Naive thymus-derived CD8-positive, alpha-beta T cell (primary cell): ENCODE results near the gene B9D2. TPM values are rescaled to one million over a fixed set of nuclear protein-coding genes. Genes with fewer than 3 reads are reported as not detected.
A peak's percentile ranks its signal among the peaks of the same experiment; 100 is the strongest.

Experiments used
- ATAC-seq, 2 donors: fragments of 150-1000 bp; cut with Tn5 transposase in 1 of 2; sonication (Bioruptor Pico), chemical (Tn5 transposase) in 1 of 2; 1 replicate in 1 of 2; 2 replicates in 1 of 2; pipeline ENCODE4 v1.10.0; 2021; ENCODE audit warnings: mild to moderate bottlenecking in 2 of 2, moderate library complexity in 2 of 2
- POLR2A ChIA-PET: fragments of 350-600 bp; sonication (Branson Sonifier 250); formaldehyde crosslinking; loops from one replicate; lab custom pipeline; 2021; ENCODE audit warnings: antibody characterized with exemption; lab: Charles Lee
- DNase-seq, 10 donors: peaks; one replicate each; pipeline versions ENCODE4 v3.0.0 to v3.0.0-alpha.2; 2020 to 2022
- H3K27ac Mint-ChIP-seq, 10 donors: one replicate each; pipeline ENCODE4 v1.8.0; 2020 to 2022; ENCODE audit warnings: mild to moderate bottlenecking in 10 of 10, mixed read lengths in 10 of 10, moderate library complexity in 4 of 10, inconsistent platforms in 1 of 10
- H3K27me3 Mint-ChIP-seq, 5 donors: one replicate each; pipeline ENCODE4 v1.8.0; 2021 to 2022; ENCODE audit warnings: mixed read lengths in 5 of 5
- H3K36me3 Mint-ChIP-seq, 3 donors: one replicate each; pipeline ENCODE4 v1.8.0; 2020 to 2022; ENCODE audit warnings: mixed read lengths in 3 of 3, mild to moderate bottlenecking in 2 of 3, inconsistent platforms in 1 of 3
- H3K4me1 Mint-ChIP-seq, 4 donors: one replicate each; pipeline ENCODE4 v1.8.0; 2021 to 2022; ENCODE audit warnings: mixed read lengths in 4 of 4
- H3K4me3 Mint-ChIP-seq, 10 donors: one replicate each; pipeline ENCODE4 v1.8.0; 2020 to 2022; ENCODE audit warnings: mild to moderate bottlenecking in 10 of 10, mixed read lengths in 10 of 10, moderate library complexity in 6 of 10, inconsistent platforms in 1 of 10
- H3K9me3 Mint-ChIP-seq, 9 donors: one replicate each; pipeline ENCODE4 v1.8.0; 2020 to 2022; ENCODE audit warnings: mixed read lengths in 9 of 9, mild to moderate bottlenecking in 3 of 9, inconsistent platforms in 1 of 9, moderate library complexity in 1 of 9
- polyA plus RNA-seq, 3 donors: library from polyadenylated mRNA; unstranded; fragments of 300-500 nt; fragmentation: Illumina TruSeq; gene quantifications; one replicate each; pipeline ENCODE4 v1.2.3, GENCODE V29; 2021
- total RNA-seq, 8 experiments: library from RNA in 2 of 8; stranded (reverse) in 2 of 8; gene quantifications; one replicate each; pipeline ENCODE4 v1.2.3 and lab custom pipeline; 2021 to 2026

Gene B9D2
- total and polyA plus RNA-seq, 5 experiments from 2014 or later = 12.6 to 20.9 (median 17.3) TPM

GRCh38 chr19:41403181-41403970 is 39.4 kb upstream of the B9D2 start:
- no peak overlapping the region for H3K4me3 Mint-ChIP-seq
- DNase-seq (no peak), ATAC-seq (no peak)
- H3K36me3 Mint-ChIP-seq = peaks cover 0 to 23% (median 0%) of the 10 kb centered on the region in 3 donors
- H3K27me3 Mint-ChIP-seq = no peaks in the 10 kb centered on the region
- H3K9me3 Mint-ChIP-seq = no peaks in the 10 kb centered on the region
- peak overlapping the region in 4 of 10 donors; percentile 33 to 71 (median 44) for H3K27ac Mint-ChIP-seq
- POLR2A ChIA-PET = no interaction called here
- H3K4me1 Mint-ChIP-seq = peaks cover 16 to 39% (median 24%) of the 10 kb centered on the region in 4 donors

DNA sequence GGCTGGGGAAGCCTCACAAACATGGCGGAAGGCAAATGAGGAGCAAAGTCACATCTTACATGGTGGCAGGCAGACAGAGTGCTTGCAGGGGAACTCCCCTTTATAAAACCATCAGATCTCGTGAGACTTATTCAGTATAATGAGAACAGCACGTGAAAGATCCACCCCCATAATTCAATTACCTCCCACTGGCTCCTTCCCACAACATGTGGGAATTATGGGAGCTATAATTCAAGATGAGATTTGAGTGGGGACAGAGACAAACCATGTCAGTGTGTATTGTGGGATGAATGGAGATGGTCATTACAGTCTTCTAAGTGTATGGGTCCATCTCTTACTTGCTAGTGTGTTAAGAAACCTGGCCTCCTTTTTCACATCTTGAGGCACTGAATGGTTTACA is 38.1 kb upstream of the B9D2 start:
- H3K4me3 Mint-ChIP-seq = peak overlapping the region in 1 of 10 donors; percentile 8
- H3K27ac Mint-ChIP-seq = peak overlapping the region in 1 of 10 donors; percentile 67
- H3K4me1 Mint-ChIP-seq = peaks cover 25 to 45% (median 33%) of the 10 kb centered on the region in 4 donors
- ATAC-seq (no peak), DNase-seq (no peak)
- H3K36me3 Mint-ChIP-seq = peaks cover 0 to 23% (median 0%) of the 10 kb centered on the region in 3 donors
- POLR2A ChIA-PET = no interaction called here
- no peaks in the 10 kb centered on the region for H3K9me3 Mint-ChIP-seq
- H3K27me3 Mint-ChIP-seq = peaks cover 0 to 2% (median 0%) of the 10 kb centered on the region in 5 donors

DNA sequence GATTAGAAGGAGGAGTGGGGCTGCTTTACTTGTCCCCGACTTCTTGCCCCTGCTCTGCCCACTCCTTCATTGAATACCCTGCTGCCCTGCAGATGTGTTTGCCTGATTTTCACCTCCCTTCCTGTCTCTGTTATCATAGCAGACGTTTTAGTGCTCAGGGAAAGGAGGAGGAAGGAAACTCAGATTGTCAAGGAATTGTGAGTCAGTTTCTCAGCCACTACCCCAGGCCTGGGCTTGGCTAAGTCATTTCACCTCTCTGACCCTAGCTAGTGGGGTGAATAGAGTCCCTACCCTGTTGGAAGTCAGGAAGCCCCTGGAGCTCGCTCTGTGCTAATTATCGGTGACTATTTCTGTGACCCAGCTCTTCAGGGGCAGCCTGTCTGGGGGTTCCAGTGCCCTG is 37.5 kb upstream of the B9D2 start:
- no peak for DNase-seq
- no peak overlapping the region for H3K27ac Mint-ChIP-seq
- ATAC-seq = no peak
- H3K4me1 Mint-ChIP-seq = peaks cover 25 to 46% (median 36%) of the 10 kb centered on the region in 4 donors
- no peaks in the 10 kb centered on the region for H3K9me3 Mint-ChIP-seq
- peaks cover 0 to 23% (median 0%) of the 10 kb centered on the region in 3 donors for H3K36me3 Mint-ChIP-seq
- peak overlapping the region in 1 of 10 donors; percentile 8 for H3K4me3 Mint-ChIP-seq
- POLR2A ChIA-PET = no interaction called here
- H3K27me3 Mint-ChIP-seq = peaks cover 0 to 2% (median 0%) of the 10 kb centered on the region in 5 donors

GRCh38 chr19:41399525-41399924 is 35.6 kb upstream of the B9D2 start:
- H3K27me3 Mint-ChIP-seq = peaks cover 0 to 2% (median 0%) of the 10 kb centered on the region in 5 donors
- DNase-seq = no peak
- POLR2A ChIA-PET = interaction anchor here (0.6 kb wide), 2 partner anchors 24 to 43 kb away, joined by 3 to 4 read pairs; partner anchors contain the start of gene ERICH4
- peaks cover 0 to 24% (median 0%) of the 10 kb centered on the region in 3 donors for H3K36me3 Mint-ChIP-seq
- H3K9me3 Mint-ChIP-seq = no peaks in the 10 kb centered on the region
- ATAC-seq = no peak
- peak overlapping the region; percentile 28 to 98 (median 98) for H3K4me3 Mint-ChIP-seq
- peak overlapping the region in 7 of 10 donors; percentile 27 to 100 (median 57) for H3K27ac Mint-ChIP-seq
- H3K4me1 Mint-ChIP-seq = peaks cover 32 to 57% (median 51%) of the 10 kb centered on the region in 4 donors

DNA sequence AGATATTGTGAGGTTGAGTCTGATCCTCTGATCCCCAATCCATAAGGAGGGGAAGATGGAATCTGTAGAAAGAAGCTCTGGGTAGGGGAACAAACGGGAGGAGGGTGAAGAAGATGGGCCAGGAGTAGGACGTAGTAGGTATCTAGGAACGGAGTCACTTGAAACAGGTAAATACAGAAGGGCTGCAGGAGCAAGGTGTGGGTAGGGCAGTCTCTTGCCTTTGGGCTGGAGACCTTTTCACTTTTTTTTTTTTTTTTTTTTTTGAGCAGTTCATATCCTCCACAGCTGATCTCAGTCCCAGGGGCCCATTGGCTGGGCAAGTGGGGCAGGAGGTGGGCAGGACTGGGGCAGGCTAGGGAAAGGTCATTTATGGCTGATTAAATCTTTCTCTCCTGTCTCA is 35.1 kb upstream of the B9D2 start:
- POLR2A ChIA-PET = interaction anchor here (0.6 to 2.9 kb wide), 5 partner anchors 24 to 194 kb away, joined by 3 to 17 read pairs (median 4); partner anchors contain the start of genes B9D2 and ERICH4
- peak overlapping the region; percentile 98 to 99 (median 98) for H3K4me3 Mint-ChIP-seq
- H3K27me3 Mint-ChIP-seq = peaks cover 0 to 2% (median 0%) of the 10 kb centered on the region in 5 donors
- no peaks in the 10 kb centered on the region for H3K9me3 Mint-ChIP-seq
- H3K36me3 Mint-ChIP-seq = peaks cover 0 to 22% (median 0%) of the 10 kb centered on the region in 3 donors
- H3K4me1 Mint-ChIP-seq = peaks cover 32 to 57% (median 51%) of the 10 kb centered on the region in 4 donors
- DNase-seq = no peak
- peak overlapping the region in 9 of 10 donors; percentile 22 to 100 (median 100) for H3K27ac Mint-ChIP-seq
- ATAC-seq = no peak

GRCh38 chr19:41398598-41398997 is 34.6 kb upstream of the B9D2 start:
- ATAC-seq (no peak), DNase-seq (no peak)
- H3K4me1 Mint-ChIP-seq = peaks cover 31 to 58% (median 52%) of the 10 kb centered on the region in 4 donors
- POLR2A ChIA-PET = interaction anchor here (0.5 to 2.9 kb wide), 5 partner anchors 34 to 785 kb away, joined by 3 to 17 read pairs (median 3); partner anchors contain the start of gene B9D2
- peak overlapping the region; percentile 98 to 99 (median 98) for H3K4me3 Mint-ChIP-seq
- peaks cover 0 to 2% (median 0%) of the 10 kb centered on the region in 5 donors for H3K27me3 Mint-ChIP-seq
- H3K36me3 Mint-ChIP-seq = peaks cover 0 to 25% (median 0%) of the 10 kb centered on the region in 3 donors
- peak overlapping the region in 9 of 10 donors; percentile 22 to 100 (median 100) for H3K27ac Mint-ChIP-seq
- no peaks in the 10 kb centered on the region for H3K9me3 Mint-ChIP-seq

DNA sequence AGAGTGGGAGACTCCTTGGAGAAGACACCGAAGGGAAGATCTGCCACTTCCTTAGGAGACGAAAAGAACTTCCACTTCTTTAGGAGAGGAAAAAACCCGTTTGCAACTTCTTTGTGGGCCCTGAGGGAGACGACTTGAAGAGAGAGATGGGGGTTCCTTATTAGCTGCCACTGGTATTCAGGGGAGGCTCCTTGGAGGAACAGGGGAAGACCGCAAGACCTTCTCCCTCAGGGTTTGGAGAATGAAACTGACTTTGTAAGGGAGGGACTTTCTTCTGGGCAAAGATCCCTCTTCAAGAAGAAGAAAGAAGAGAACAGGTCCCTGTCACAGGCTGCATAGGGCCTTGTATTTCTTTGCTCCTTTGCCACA is 34.1 kb upstream of the B9D2 start:
- POLR2A ChIA-PET = interaction anchor here (0.5 to 2.9 kb wide), 4 partner anchors 34 to 969 kb away, joined by 3 to 17 read pairs (median 6); partner anchors contain the start of gene B9D2
- Mint-ChIP-seq H3K27me3 (peaks cover 0 to 2% (median 0%) of the 10 kb centered on the region in 5 donors), H3K4me1 (peaks cover 28 to 56% (median 51%) of the 10 kb centered on the region in 4 donors), H3K9me3 (no peaks in the 10 kb centered on the region), H3K27ac (peak overlapping the region; percentile 99 to 100 (median 100)), H3K36me3 (peaks cover 0 to 20% (median 0%) of the 10 kb centered on the region in 3 donors), H3K4me3 (peak overlapping the region; percentile 98 to 99 (median 98))
- no peak for DNase-seq
- ATAC-seq = no peak

DNA sequence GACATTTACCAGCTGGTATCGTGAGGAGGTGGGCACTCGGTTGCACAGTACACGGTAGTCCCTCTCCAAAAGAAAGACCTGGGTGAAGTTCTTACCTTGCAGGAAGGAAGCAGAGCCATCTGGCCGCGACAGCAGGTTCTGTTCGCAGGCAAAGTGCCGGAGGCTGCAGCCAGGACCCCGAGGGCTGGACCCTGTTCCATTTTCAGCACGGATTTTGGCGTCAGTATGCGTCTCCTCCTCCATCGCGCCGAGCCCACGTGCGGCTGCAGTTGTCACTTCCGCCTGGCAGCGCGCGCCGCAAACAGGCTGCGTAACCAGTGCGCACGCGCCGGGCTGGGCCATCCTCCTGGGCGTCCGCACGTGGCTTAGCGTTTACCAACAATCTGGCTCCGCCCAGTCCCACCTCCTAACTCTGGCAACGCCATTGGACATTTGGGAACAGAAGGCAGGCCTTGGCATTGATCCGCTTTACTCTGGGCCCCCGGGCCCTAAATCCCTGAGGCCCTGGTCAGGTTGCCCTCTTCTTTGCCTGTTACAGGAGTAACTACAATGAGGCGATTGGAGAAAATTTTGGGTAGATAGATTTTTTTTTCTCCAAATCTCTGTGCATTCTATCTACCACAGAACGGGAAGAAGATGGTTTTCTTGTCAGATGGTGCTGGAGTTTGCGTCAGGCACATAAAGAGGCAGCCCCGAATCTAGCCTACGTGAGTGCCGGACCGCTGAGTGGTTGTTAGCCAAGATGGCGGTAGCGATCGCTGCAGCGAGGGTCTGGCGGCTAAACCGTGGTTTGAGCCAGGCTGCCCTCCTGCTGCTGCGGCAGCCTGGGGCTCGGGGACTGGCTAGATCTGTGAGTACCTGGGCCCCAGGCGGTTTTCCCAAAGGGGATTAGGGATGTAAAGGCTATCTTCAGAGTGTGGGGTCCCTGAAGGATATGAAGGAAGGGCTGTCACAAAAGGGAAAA is 33.4 kb upstream of the B9D2 start, which contains the start of the genes BCKDHA and EXOSC5:
Gene BCKDHA (plus strand): TSS at position 733 of the 964 bp plus-strand sequence. CDS start 10 bp downstream, at position 743.
Gene EXOSC5 (minus strand): TSS at position 274 of the 964 bp plus-strand sequence. CDS start 31 bp downstream, at position 243.
- POLR2A ChIA-PET = interaction anchor here (0.6 to 2.9 kb wide), 4 partner anchors 9 to 968 kb away, joined by 3 to 17 read pairs (median 6); partner anchors contain the start of gene B9D2
- H3K36me3 Mint-ChIP-seq = peaks cover 0 to 23% (median 0%) of the 10 kb centered on the region in 3 donors
- H3K27ac Mint-ChIP-seq = peak within 1 kb of the TSS; percentile 99 to 100 (median 100)
- ATAC-seq (peak; percentile 98), DNase-seq (peak; percentile 97 to 100 (median 99))
- H3K4me3 Mint-ChIP-seq = peak within 1 kb of the TSS; percentile 98 to 99 (median 98)
- H3K9me3 Mint-ChIP-seq = no peaks in the 10 kb centered on the region
- peaks cover 27 to 56% (median 51%) of the 10 kb centered on the region in 4 donors for H3K4me1 Mint-ChIP-seq
- H3K27me3 Mint-ChIP-seq = peaks cover 0 to 2% (median 0%) of the 10 kb centered on the region in 5 donors

- POLR2A ChIA-PET = interaction anchor here (0.6 to 1.0 kb wide), 2 partner anchors 88 to 132 kb away, joined by 3 read pairs; no protein-coding TSS in a partner anchor
- H3K36me3 Mint-ChIP-seq = peaks cover 0 to 33% (median 7%) of the 10 kb centered on the region in 3 donors
- no peak for ATAC-seq
- no peak for DNase-seq
- peaks cover 0 to 2% (median 0%) of the 10 kb centered on the region in 5 donors for H3K27me3 Mint-ChIP-seq
- H3K4me3 Mint-ChIP-seq = peak overlapping the region; percentile 68 to 99 (median 98)
- peak overlapping the region in 9 of 10 donors; percentile 5 to 84 (median 63) for H3K27ac Mint-ChIP-seq
- peaks cover 23 to 47% (median 44%) of the 10 kb centered on the region in 4 donors for H3K4me1 Mint-ChIP-seq
- H3K9me3 Mint-ChIP-seq = no peaks in the 10 kb centered on the region
These were observed 31.4 kb upstream of the B9D2 start for GRCh38 chr19:41395355-41395754.

DNA sequence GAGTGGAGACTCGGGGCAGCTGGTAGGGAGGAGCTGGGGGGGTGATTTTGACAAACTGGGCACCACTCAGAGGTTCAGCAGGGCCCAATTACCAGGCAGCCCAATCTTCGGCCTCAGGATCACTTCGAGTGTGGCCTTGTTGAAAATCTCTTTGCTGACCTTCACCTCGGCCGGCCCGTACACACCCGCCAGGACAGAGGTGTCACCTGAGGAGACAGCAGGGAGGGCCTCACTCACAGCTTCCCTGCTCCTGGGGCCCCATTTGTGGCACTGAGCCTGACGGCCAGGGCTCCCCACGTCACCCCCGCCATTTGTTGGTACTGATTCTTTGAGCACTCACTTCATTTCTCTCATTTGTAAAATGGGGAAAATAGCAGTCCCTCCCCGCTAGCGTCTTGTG is 28.8 kb upstream of the B9D2 start:
- no peak overlapping the region for H3K4me3 Mint-ChIP-seq
- POLR2A ChIA-PET = no interaction called here
- peaks cover 0 to 2% (median 0%) of the 10 kb centered on the region in 5 donors for H3K27me3 Mint-ChIP-seq
- ATAC-seq (no peak), DNase-seq (no peak)
- H3K9me3 Mint-ChIP-seq = no peaks in the 10 kb centered on the region
- H3K27ac Mint-ChIP-seq = no peak overlapping the region
- H3K36me3 Mint-ChIP-seq = peaks cover 0 to 58% (median 7%) of the 10 kb centered on the region in 3 donors
- peaks cover 12 to 31% (median 27%) of the 10 kb centered on the region in 4 donors for H3K4me1 Mint-ChIP-seq

GRCh38 chr19:41391618-41392017 is 27.7 kb upstream of the B9D2 start:
- peaks cover 0 to 64% (median 7%) of the 10 kb centered on the region in 3 donors for H3K36me3 Mint-ChIP-seq

More at GRCh38 chr19:41391618-41392017, 27.7 kb upstream of the B9D2 start:
- Mint-ChIP-seq H3K27ac (no peak overlapping the region), H3K4me1 (peaks cover 10 to 25% (median 18%) of the 10 kb centered on the region in 4 donors), H3K27me3 (no peaks in the 10 kb centered on the region), H3K9me3 (no peaks in the 10 kb centered on the region), H3K4me3 (no peak overlapping the region)
- ATAC-seq (no peak), DNase-seq (no peak)
- POLR2A ChIA-PET = no interaction called here
